K562 (cell line): Measurements from ENCODE around the gene CNTN2. TPM values are rescaled to one million over a fixed set of nuclear protein-coding genes. Genes with fewer than 3 reads are reported as not detected.

ENCODE experiments used
- ETV5 ChIP-seq: sonication (generic); formaldehyde crosslinking; IDR thresholded peaks from 2 replicates; pipeline ENCODE4 v1.4.0; 2020; ENCODE audit warnings: low read depth, mild to moderate bottlenecking, missing genetic modification reagents
- HES1 ChIP-seq: fragments of 450-650 bp; IDR thresholded peaks from 2 replicates; pipeline ENCODE4 v1.6.1; 2016; ENCODE audit warnings: low read depth, mild to moderate bottlenecking, moderate library complexity
- HNRNPL ChIP-seq: fragments of 200-400 bp; formaldehyde crosslinking; IDR thresholded peaks from 2 replicates; pipeline ENCODE4 v1.6.1; 2017; ENCODE audit warnings: low read depth, mild to moderate bottlenecking, low read length
- MAZ ChIP-seq, 2 experiments: fragments of 450-650 bp in 1 of 2; sonication (generic) in 1 of 2; formaldehyde crosslinking; IDR thresholded peaks in 1 of 2; conservative IDR thresholded peaks in 1 of 2; 2 replicates each; pipeline versions ENCODE4 v1.4.0 to v1.5.0; 2020; ENCODE audit warnings: mild to moderate bottlenecking in 1 of 2, missing genetic modification reagents in 1 of 2
- MEIS2 ChIP-seq: fragments of 450-650 bp; IDR thresholded peaks from 2 replicates; pipeline ENCODE4 v1.6.1; 2014; ENCODE audit warnings: mild to moderate bottlenecking; ENCODE audit not compliant: partially characterized antibody
- NFE2 ChIP-seq: IDR thresholded peaks from 2 replicates; pipeline ENCODE4 v1.6.1; 2014; ENCODE audit warnings: antibody characterized with exemption, low read depth
- PCBP2 ChIP-seq: fragments of 200-400 bp; formaldehyde crosslinking; IDR thresholded peaks from 2 replicates; pipeline ENCODE4 v1.6.1; 2018; ENCODE audit warnings: low read length, low read depth, mild to moderate bottlenecking, moderate library complexity; ENCODE audit not compliant: poor library complexity, severe bottlenecking
- RREB1 ChIP-seq: fragments of 250-450 bp; sonication (Bioruptor Pico); IDR thresholded peaks from 2 replicates; pipeline ENCODE4 v1.4.0; 2020
- SRF ChIP-seq, 2 experiments: fragments of 250-450, 450-650 bp in 1 of 2; sonication (Bioruptor Pico) in 1 of 2; sonication (generic) in 1 of 2; formaldehyde crosslinking; IDR thresholded peaks; 2 replicates each; pipeline versions ENCODE4 v1.5.0 to v1.5.1; 2020 to 2022; ENCODE audit warnings: mild to moderate bottlenecking in 1 of 2, missing genetic modification reagents in 1 of 2
- STAT6 ChIP-seq: sonication (generic); formaldehyde crosslinking; IDR thresholded peaks from 2 replicates; pipeline ENCODE4 v1.8.1; 2023; ENCODE audit warnings: mild to moderate bottlenecking, missing genetic modification reagents
- THRAP3 ChIP-seq: fragments of 450-650 bp; IDR thresholded peaks from 2 replicates; pipeline ENCODE4 v1.6.1; 2016; ENCODE audit warnings: mild to moderate bottlenecking, inconsistent platforms, borderline replicate concordance
- TSC22D4 ChIP-seq: fragments of 450-650 bp; IDR thresholded peaks from 2 replicates; pipeline ENCODE4 v1.6.1; 2016; ENCODE audit warnings: missing genetic modification characterization, missing biosample characterization, control low read depth
- UBTF ChIP-seq, 2 experiments: IDR thresholded peaks; 2 replicates each; pipeline ENCODE4 v1.6.1; 2012; ENCODE audit warnings: improper control_type of control experiment in 2 of 2, low read depth in 2 of 2, low read length in 2 of 2, borderline replicate concordance in 1 of 2
- ZKSCAN8 ChIP-seq: fragments of 200-800 bp; sonication (Bioruptor generic); IDR thresholded peaks from 2 replicates; pipeline ENCODE4 v1.6.1; 2016; ENCODE audit warnings: missing genetic modification characterization, missing compliant biosample characterization
- ZNF140 ChIP-seq: fragments of 250-450 bp; sonication (Bioruptor Pico); IDR thresholded peaks from 2 replicates; pipeline ENCODE4 v1.8.0; 2021; ENCODE audit warnings: moderate library complexity, mild to moderate bottlenecking, inconsistent platforms
- ZNF444 ChIP-seq: fragments of 250-450 bp; sonication (Bioruptor Pico); IDR thresholded peaks from 2 replicates; pipeline ENCODE4 v1.4.0; 2020; ENCODE audit warnings: mild to moderate bottlenecking, moderate library complexity
- polyA plus RNA-seq, 8 experiments: library from polyadenylated mRNA; depleted of rRNA in 4 of 8; stranded (reverse) in 5 of 8; unstranded in 3 of 8; fragments of >200 nt; fragmentation: Nextera tagmentation in 2 of 8; fragmentation: Illumina TruSeq in 1 of 8; extraction: Ambion mirVana in 2 of 8; extraction: Trizol in 1 of 8; gene quantifications; 2 replicates each; pipeline versions ENCODE4 v1.2.1 to v1.2.3, GENCODE V29; 2011 to 2014; ENCODE audit warnings: inconsistent platforms in 1 of 8, missing spikeins in 1 of 8
- total RNA-seq, 7 experiments: library from RNA; depleted of rRNA in 6 of 7; stranded (reverse); fragments of >200 nt in 6 of 7; fragmentation: Illumina TruSeq in 2 of 7; extraction: Trizol in 2 of 7; gene quantifications; 2 replicates each; pipeline versions ENCODE4 v1.2.1 to v1.2.3, GENCODE V29; 2011 to 2021; ENCODE audit warnings: low replicate concordance in 1 of 7

CNTN2 gene
- total and polyA plus RNA-seq, 9 of the 15 experiments (the other 6 are each of a cell fraction or from before 2014, with no cell fraction given): not detected

GRCh38 chr1:205122489-205122882, 79.5 kb downstream of the CNTN2 start (continued):
- no peak for TF ChIP-seq THRAP3
- no peak for TF ChIP-seq HES1
- TF ChIP-seq ZKSCAN8 (CRISPR knock-in tag): peak; percentile 60; the same call in 1 of the 2 replicates
- TF ChIP-seq HNRNPL: no peak
- no peak for TF ChIP-seq UBTF (IDR thresholded peaks at IDR 0.05; ENCODE audit: borderline replicate concordance in 1 of 2, low read depth in 2 of 2, low read length in 2 of 2)
- no peak for TF ChIP-seq SRF (CRISPR knock-in tag; IDR thresholded peaks at IDR 0.05)
- TF ChIP-seq ETV5: no peak
- peak in 1 of 2 experiments; percentile 8; a peak in 2 of 4 replicates for TF ChIP-seq MAZ (CRISPR knock-in tag; conservative IDR thresholded peaks at IDR 0.05 in 1 of 2, IDR thresholded peaks at IDR 0.05 in 1 of 2)
- TF ChIP-seq RREB1 (CRISPR knock-in tag): no peak
- no peak for TF ChIP-seq TSC22D4 (tag)
- no peak for TF ChIP-seq STAT6 (CRISPR knock-in tag)
- TF ChIP-seq ZNF444: 0 out of 2 replicates have a peak, but pooled peaks have one; percentile 49
- no peak for TF ChIP-seq PCBP2
- TF ChIP-seq ZNF140: no peak
- TF ChIP-seq MEIS2: no peak
- no peak for TF ChIP-seq NFE2
